Sigmoid colon (tissue), 4 donors: ENCODE measurements around the gene JAG1.

ENCODE experiments used
- EP300 ChIP-seq, 4 donors: sonication (generic); formaldehyde crosslinking; IDR thresholded peaks; one replicate each; pipeline ENCODE4 v1.6.1; 2017; ENCODE audit warnings: antibody characterized with exemption in 4 of 4
- POLR2A ChIP-seq, 2 donors: fragments of 450-650 bp; IDR thresholded peaks; one replicate each; pipeline ENCODE4 v1.6.1; 2016; ENCODE audit warnings: antibody characterized with exemption in 2 of 2, mild to moderate bottlenecking in 2 of 2, moderate library complexity in 2 of 2
- TF ChIP-seq, protein P1 (sequence below), 4 experiments: fragments of 450-650 bp in 3 of 4; fragments of 200-600 bp in 1 of 4; IDR thresholded peaks; one replicate each; pipeline ENCODE4 v1.5.1; 2016 to 2019; ENCODE audit warnings: antibody characterized with exemption in 4 of 4, mild to moderate bottlenecking in 3 of 4, moderate library complexity in 2 of 4

DNA sequence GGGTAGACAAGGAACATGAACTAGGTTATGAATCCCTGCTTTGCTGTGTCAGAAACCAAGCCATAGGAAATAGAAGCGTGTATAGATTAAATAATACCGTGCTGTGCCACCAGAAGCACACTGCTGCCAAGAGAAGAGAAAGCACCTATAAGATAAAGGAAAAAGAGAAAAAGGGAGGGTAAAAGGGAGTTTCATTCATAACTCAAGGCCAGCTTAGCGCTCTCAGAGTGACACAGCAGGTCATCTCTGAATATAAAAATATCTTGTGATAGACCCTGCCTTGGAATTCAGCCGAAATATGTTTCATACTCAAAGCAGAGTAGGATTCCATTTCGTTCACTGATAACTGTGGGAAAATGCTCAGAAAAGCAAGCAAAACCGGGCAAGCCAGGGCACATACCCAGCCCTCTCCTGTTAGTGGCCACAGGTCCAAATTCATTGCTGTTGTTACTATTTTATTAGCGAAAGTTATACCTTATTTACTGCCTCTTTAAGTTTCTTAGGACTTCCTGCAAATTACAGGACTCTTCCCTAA lies 8.7 kb downstream of the JAG1 start:
- TF ChIP-seq, protein P1, sequence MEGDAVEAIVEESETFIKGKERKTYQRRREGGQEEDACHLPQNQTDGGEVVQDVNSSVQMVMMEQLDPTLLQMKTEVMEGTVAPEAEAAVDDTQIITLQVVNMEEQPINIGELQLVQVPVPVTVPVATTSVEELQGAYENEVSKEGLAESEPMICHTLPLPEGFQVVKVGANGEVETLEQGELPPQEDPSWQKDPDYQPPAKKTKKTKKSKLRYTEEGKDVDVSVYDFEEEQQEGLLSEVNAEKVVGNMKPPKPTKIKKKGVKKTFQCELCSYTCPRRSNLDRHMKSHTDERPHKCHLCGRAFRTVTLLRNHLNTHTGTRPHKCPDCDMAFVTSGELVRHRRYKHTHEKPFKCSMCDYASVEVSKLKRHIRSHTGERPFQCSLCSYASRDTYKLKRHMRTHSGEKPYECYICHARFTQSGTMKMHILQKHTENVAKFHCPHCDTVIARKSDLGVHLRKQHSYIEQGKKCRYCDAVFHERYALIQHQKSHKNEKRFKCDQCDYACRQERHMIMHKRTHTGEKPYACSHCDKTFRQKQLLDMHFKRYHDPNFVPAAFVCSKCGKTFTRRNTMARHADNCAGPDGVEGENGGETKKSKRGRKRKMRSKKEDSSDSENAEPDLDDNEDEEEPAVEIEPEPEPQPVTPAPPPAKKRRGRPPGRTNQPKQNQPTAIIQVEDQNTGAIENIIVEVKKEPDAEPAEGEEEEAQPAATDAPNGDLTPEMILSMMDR (IDR thresholded peaks at IDR 0.05) = no peak
- TF ChIP-seq POLR2A (IDR thresholded peaks at IDR 0.05) (no peak), EP300 (IDR thresholded peaks at IDR 0.05) (no peak)
